Stimulated activated CD8-positive, alpha-beta memory T cell treated with anti-CD3 and anti-CD28 coated beads, Interleukin-15, amount 100 ng/mL, for 48 hours (primary cell): Measurements from ENCODE around the gene MLLT3.

ENCODE experiments used
- DNase-seq, 2 donors: peaks; one replicate each; pipeline ENCODE4 v3.0.0-alpha.2; 2020; ENCODE audit warnings: low read depth in 2 of 2

Gene MLLT3

DNA sequence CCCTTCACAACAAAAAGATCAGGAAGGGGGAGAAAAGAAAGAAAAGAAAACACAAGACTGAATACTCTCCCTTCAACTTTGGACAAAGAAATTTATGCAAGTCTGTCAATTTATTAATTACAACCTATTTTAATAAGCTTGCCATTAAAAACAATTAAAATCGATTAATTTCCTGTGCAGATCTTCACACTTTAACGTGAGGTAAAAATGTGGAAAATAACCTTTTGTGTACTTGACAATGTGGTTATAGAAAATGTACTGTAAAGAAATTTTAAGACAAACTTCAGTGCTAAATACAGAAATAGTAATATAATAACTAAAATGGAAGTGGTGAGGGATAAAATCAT, 2.7 kb upstream of the MLLT3 start:
- no peak for DNase-seq

DNA sequence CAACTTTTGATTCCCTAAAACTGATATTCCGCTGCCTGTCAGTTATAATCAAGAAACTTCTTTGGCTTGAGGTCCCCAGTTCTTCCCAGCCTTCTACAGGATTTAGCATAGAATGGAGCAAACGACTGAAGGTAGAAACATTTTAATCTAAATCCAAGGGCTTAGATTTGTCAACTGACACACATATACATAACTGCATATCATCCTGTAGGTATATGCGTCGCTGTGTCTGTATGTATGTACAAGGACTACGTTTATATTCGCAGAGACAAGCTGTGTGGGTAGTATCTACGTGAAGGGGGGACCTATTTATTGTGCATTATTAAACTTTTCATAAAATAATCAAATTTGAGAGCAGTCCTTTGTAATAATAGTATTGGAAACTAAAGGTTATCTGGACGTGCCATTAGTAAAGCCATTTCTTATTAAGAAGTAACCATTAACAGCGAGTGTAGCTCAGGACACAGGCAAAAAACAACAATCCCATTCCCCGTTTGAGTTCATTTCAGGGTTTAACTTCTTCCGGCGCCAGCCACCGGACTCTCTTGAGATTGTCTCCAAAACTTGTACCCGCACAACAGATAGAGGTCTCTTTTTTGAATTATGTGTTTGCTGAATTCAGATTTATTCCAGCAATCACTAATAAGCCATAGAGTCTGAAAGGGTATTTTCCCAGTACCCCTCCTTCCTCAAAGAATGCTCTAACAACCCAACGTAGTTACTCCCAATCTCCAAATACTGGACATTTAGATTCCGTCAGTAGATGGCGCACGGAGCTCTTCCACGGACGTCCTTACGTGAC, 2.1 kb upstream of the MLLT3 start:
- peak in 1 of 2 donors; percentile 10 for DNase-seq

DNA sequence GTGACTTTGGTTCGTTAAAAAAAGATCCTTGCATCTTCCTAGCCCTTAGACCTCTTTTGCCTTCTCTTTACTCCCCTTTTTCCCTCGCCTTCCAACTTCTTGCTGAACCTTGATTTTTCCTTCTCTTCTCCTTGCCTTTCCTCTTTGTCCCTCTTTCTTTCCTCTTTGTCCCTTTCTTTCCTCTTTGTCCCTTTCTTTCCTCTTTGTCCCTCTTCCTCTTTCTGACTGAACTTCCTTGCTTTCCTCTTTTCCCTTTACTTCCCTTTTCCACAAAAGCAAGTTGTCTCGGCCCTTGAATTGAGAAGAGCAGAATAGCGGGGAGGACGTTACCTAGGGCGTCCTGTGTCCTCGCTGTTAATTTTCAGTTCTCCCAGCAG, 1.4 kb upstream of the MLLT3 start:
- DNase-seq: no peak

DNA sequence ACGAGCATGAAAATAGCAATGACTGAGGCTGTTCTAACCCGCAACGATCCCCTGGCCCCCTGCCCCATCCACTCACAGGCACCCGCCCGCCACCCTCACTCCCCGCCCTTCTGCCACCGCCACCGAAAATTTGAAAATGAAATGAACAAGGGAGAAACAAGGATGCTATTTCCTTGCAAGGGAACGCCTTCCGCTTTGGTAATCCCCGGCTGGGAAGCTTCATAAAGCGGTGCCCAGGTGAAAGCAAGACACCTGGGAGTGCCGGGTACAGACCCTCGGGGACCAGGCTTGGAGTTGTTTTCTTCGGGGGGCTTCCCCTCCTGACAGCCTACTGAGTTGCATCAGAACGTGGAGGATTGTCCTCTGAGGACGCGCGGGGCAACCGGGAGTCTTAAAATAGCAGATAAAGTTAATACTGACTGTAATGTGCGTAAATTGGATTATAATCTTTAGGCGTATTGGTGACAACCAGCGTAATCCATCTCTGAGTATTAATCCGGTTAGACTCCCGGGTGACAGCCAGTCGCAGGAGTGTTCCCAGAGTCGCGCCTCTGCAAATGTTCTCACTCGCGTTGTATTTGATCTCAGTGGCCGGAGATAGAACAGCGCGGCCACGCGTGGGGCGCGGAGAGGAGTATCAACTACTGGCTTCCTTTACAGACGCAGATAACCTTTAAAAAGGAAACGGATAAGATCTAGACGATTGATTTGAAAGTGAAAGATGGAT, 885 bp upstream of the MLLT3 start:
- DNase-seq: peak in 1 of 2 donors; percentile 37

DNA sequence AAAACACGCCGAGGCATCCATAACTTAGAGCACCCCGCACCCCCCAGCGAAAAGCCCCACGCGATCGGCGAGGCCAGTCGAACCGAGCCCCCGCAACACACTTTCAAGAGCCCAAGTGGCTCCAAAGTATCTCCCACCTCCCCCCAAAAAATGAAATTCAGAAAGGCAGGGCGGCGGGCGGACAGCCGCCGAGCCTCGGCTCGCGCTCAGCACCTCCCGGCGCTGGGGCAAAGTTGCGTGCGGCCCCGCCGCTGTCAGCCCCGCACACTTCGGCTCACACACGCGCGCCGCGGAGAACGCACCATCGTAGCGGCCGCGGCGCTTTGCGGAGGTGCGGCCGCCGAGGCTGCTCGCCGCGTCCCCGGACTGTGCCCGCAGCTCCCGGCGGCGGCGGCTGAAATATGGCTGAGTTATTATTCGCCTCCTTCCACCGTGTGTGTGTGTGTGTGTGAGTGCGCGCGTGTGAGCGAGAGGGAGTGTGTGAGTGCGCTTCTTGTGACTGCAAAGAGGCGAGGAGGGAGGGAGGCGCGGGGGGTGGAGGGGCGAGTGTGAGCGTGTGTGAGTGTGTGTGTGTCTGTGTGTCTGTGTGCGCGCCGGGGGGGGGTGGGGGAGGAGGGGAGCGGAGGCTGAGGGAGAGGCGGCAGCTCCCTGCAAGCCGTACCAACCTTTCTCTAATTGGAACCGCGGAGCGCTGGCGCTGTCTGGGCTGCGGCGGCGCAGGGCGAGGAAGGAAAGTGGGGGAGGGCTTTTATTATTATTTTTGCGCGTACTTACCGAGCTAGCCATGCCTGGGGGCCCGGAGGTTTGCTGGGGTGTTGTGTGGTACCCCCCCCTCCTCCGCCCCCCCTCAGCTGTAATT, 599 bp downstream of the MLLT3 start:
- DNase-seq: peak; percentile 38 to 43

DNA sequence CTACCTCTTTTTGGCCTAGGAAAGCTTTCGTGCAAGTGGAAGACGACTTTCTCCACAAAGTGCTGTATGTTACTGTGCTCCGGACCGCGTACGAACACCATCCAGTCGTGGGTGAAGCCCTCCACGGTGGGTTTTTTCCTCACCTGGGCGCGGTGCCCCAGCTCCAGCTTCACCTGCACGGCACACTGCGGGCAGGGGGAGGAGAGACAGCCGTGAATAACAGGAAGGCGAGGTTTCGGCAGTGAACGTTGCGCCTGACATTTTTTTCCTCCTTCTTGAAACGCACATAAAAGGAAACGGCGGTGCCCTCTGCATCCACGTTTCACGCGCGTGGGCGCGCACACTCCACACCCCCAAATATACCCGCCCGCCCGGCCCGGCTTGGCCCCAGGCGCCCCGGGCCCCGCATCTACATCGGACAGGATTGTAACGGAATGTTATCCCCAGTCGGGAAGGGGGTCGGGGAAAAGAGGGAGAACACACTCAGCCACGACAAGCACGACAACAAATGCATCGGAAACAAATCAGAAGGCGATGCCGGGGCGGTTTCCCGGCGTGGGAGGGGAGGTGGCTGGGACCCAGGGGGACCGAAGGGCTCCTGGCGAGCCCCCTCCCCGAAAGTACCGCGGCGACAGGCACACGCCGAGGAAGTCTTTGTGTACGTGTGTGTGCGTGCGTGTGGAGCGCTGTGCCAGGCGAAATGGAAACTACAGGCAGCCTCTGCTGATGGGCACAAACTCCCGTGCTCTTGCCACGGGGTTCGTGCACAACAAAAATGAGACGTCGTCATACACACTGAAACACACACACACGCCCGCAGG, 1.4 kb downstream of the MLLT3 start:
- peak in 1 of 2 donors; percentile 23 for DNase-seq

DNA sequence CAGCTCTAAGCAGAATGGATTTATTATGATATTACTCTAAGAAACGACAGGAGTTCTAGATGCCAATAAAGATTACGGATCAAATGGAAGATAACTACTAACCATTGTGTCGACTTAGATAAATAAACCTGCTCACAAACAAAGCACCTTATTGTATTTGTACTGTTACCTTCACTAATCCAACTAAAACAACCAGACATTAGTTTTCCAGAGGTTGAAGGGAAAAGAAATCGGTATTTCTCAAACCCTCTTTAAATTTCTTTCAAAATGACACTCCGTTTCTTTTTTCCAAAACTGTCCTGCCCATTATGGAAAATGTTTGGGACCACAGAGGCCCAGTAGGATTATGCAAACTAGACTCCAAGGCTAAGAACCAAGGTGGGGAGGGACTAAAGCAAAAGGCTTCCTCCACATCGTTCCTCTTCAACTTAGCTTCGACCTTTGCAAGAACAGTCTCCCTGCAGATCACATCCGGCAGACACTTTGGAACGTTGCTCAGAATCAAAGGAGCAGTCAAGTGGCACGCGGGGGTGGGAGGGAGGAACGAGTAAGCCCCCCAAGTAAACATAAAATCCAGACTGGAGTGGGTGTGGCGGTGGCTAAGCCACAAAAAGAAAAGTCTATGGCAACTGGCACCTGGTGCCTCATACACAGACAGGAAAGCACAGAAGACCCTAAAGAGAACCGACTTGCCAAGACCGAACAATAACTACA, 2.7 kb downstream of the MLLT3 start:
- DNase-seq: no peak

DNA sequence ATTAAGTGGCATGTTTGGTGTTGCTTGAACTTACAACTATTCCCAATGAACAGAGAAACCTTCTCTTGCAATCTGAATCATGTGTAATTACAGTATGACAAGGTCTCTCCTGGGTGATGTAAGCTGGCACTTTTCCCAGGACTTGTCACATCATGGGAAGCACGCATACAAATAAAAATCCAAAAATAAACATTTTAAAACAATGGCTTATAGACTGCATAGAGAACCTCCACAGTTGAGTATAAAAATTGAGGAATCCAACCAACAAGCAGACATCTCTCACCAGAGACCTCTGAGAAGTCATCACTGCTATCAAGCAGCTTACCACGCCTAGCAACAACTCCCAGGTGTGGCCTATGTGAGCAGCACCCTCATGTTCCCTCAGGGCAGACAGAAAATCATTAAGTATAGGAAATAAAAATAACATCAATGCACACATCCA, 3.9 kb downstream of the MLLT3 start:
- no peak for DNase-seq

- DNase-seq: no peak
These were observed 5.5 kb downstream of the MLLT3 start for GRCh38 chr9:20616808-20617207.

GRCh38 chr9:20614602-20615216, 7.6 kb downstream of the MLLT3 start:
- DNase-seq: no peak

DNA sequence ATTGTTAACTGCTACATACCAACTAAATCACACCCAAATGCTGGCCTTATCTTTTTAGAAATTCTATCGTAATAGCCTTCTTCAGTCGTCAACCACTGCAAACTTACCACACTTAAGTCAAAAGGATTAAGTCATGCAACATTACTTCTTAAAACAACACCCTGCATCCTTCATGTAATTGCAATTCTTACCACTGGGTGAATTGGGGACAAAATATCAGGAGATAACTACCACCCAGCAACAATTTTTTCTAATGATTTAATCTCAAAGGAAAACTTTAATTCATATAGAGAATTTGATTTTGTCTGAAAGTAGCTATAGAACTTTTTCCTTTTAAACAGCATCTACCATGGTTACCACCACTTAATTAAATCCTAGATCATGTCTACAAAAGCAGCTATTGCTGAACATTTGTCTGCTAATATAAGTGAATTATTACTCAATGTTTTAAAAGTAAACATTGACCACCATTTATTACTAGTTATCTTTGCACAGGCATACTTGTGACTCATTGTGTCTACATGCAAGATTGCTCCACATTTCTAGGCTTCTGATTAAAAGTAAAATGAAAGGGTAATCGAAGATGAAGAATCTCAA, 10.5 kb downstream of the MLLT3 start:
- DNase-seq: no peak

DNA sequence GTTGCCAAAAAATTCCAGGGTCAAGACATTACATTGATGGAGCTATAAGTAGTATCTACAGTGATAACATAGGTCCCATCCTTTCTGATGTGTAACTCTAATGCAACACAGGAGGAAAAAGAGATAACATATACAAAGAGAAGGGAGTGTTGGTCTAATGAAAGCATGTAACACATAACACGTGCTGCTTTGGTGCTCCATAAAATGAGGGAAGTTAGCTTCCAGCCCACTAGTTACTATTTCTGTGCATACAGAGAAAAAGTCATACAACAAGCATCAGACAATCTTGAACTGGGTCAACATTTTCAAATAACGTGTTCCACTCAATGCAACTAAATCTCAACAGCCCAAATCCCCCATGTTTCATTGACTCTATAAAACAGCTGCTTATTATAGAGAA, 11.7 kb downstream of the MLLT3 start:
- DNase-seq: no peak

- no peak for DNase-seq
These were observed 13.7 kb downstream of the MLLT3 start for GRCh38 chr9:20608582-20608981.

DNA sequence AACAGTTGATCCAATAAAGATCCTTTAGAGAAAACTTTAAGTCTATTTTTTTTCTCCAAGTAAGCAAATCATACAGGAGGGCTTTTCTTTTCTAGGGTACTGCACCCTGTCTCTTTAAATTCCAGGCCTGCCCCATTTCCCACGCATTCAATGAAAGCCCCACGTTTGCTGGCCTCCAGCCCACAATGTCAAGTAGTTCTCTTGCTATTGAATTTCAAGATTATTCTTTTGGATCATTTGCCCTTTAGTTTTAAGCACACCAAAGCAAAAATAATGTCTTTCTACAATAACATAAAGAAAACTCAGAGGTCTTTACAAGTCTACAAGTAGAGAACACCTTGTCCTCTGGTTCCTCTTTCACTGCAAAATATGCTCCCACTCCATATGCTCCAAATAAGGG, 15.6 kb downstream of the MLLT3 start:
- no peak for DNase-seq

DNA sequence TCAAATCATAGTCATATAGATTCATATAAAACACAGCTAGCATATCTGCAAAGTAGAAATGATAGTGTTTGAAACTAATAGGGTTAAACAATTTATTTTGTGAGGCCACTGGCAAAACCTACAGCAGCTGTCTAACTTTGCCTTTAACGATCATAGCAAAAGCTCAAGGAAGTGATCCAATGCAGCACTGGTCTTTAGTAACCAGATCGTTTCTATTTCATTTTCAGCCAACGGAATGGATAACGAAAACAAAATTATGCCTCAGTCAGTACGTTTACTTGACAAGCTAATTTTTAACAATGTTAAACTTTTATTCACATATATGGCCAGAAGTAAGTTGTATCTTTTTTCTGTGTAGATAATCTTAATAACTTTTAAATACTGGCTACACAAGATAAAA, 17.7 kb downstream of the MLLT3 start:
- DNase-seq: no peak

DNA sequence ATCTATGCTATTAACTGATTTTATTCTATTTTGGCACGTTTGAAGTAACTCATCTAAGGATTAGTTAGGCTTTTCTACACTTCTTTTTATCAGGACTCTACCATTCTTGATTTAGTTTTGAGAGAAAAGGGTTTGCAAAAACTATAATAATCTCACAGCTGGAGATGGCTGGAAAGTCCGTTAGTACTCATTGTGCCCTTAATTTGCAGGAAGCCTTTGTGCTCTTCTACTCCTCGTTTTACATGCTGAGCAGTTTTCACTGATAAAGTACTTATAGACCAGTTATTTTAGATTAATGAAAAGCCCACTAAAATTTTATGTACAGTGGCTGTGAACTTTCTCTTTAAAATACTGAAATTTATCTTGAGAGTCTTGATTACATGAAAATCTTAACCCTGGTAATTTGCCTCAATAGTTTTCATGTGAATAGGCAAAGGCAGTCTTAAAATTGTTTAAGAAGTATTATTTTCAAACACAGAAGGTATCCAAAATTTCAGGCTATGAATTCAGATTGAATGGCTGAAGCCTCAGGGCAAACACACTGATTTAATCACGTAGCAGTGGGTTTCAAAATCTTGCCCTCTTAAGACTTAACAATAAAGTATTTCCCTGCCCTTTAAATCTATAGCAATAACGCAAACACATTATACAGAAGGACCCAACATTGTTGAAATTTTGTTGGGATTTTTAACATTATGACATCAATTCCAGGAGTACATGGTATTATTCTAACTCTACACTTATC, 18.6 kb downstream of the MLLT3 start:
- no peak for DNase-seq

GRCh38 chr9:20601292-20601691, 21.0 kb downstream of the MLLT3 start:
- DNase-seq: no peak

DNA sequence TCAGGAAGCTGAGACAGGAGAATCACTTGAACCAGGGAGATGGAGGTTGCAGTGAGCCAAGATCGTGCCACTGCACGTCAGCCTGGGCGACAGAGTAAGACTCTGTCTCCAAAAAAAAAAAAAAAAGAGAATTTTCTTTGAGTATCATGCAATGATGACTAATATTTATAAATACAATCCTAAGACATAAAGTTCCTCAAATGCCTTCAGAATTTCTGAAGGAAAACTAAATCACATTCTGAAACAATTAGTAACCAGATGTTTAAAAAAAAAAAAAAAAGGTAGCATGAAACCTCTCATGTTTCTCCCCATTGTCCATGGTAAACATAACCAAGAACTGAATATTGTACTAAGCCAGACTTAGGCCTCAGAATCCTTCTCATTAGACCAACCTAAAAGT, 23.1 kb downstream of the MLLT3 start:
- DNase-seq: no peak

- no peak for DNase-seq
These were observed 23.9 kb downstream of the MLLT3 start for GRCh38 chr9:20598367-20598766.
